Liver (tissue), 3 donors: Measurements from ENCODE around the gene SCIMP.

Source experiments
- CTCF ChIP-seq: fragments of 150-350 bp; IDR thresholded peaks from 2 replicates; pipeline ENCODE4 v1.5.1; 2017; ENCODE audit warnings: improper control_type of control experiment, low read depth, low read length; ENCODE audit not compliant: missing input control
- FOXA1 ChIP-seq: IDR thresholded peaks from 2 replicates; pipeline ENCODE4 v1.6.1; 2016; ENCODE audit warnings: antibody characterized with exemption
- HNF4A ChIP-seq, 2 donors: conservative IDR thresholded peaks; 2 replicates each; pipeline ENCODE4 v1.6.1; 2016; ENCODE audit warnings: antibody characterized with exemption in 2 of 2, mild to moderate bottlenecking in 2 of 2
- JUND ChIP-seq, 2 donors: IDR thresholded peaks; 2 replicates each; pipeline ENCODE4 v1.6.1; 2016; ENCODE audit warnings: antibody characterized with exemption in 2 of 2
- SP1 ChIP-seq: IDR thresholded peaks from 2 replicates; pipeline ENCODE4 v1.6.1; 2018; ENCODE audit warnings: antibody characterized with exemption, mild to moderate bottlenecking
- TAF1 ChIP-seq: conservative IDR thresholded peaks from 2 replicates; pipeline ENCODE4 v1.6.1; 2016; ENCODE audit warnings: antibody characterized with exemption, mild to moderate bottlenecking
- YY1 ChIP-seq: IDR thresholded peaks from 2 replicates; pipeline ENCODE4 v1.6.1; 2016; ENCODE audit warnings: antibody characterized with exemption, mild to moderate bottlenecking
- TF ChIP-seq, protein P1 (sequence below): IDR thresholded peaks from 2 replicates; pipeline ENCODE4 v1.6.1; 2016; ENCODE audit warnings: antibody characterized with exemption
- donor health status: healthy.
- donor health status: healthy.

- TF ChIP-seq HNF4A (conservative IDR thresholded peaks at IDR 0.05): no peak
- TF ChIP-seq, protein P1, sequence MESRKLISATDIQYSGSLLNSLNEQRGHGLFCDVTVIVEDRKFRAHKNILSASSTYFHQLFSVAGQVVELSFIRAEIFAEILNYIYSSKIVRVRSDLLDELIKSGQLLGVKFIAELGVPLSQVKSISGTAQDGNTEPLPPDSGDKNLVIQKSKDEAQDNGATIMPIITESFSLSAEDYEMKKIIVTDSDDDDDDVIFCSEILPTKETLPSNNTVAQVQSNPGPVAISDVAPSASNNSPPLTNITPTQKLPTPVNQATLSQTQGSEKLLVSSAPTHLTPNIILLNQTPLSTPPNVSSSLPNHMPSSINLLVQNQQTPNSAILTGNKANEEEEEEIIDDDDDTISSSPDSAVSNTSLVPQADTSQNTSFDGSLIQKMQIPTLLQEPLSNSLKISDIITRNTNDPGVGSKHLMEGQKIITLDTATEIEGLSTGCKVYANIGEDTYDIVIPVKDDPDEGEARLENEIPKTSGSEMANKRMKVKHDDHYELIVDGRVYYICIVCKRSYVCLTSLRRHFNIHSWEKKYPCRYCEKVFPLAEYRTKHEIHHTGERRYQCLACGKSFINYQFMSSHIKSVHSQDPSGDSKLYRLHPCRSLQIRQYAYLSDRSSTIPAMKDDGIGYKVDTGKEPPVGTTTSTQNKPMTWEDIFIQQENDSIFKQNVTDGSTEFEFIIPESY: no peak
- TF ChIP-seq CTCF: no peak
- no peak for TF ChIP-seq JUND (IDR thresholded peaks at IDR 0.05)
- peak; percentile 36 for TF ChIP-seq YY1
- no peak for TF ChIP-seq TAF1
- no peak for TF ChIP-seq FOXA1
- no peak for TF ChIP-seq SP1
Measured at GRCh38 chr17:5281814-5282641, 47.4 kb upstream of the SCIMP start, which contains the start of gene RABEP1.
